ENCODE data around the gene GLIS1. TPM values are rescaled to one million over a fixed set of nuclear protein-coding genes. Genes with fewer than 3 reads are reported as not detected.

GLIS1 gene
- total RNA-seq, 2 donors from 2014 or later: 2.6 TPM; not detected in 1

- ATAC-seq (ENCODE audit: insufficient number of reproducible peaks, low FRiP score, low read depth) (no peak), DNase-seq (ENCODE audit: low spot score) (no peak)
- Histone ChIP-seq H3K4me3 (no peak overlapping the region), H3K9me3 (no peaks in the 10 kb centered on the region), H3K27me3 (replicated peaks; ENCODE audit: insufficient read depth) (no peaks in the 10 kb centered on the region), H3K36me3 (no peaks in the 10 kb centered on the region), H3K27ac (no peak overlapping the region), H3K4me1 (ENCODE audit: control insufficient read depth in 1 of 2, low read depth in 2 of 2) (no peaks in the 10 kb centered on the region)
- TF ChIP-seq CTCF (IDR thresholded peaks at IDR 0.05): no peak
These were observed 156.5 kb downstream of the GLIS1 start for GRCh38 chr1:53582211-53583020.

GRCh38 chr1:53581476-53581875 is 157.5 kb downstream of the GLIS1 start:
- ATAC-seq (ENCODE audit: insufficient number of reproducible peaks, low FRiP score, low read depth) (no peak), DNase-seq (ENCODE audit: low spot score) (no peak)
- Histone ChIP-seq H3K36me3 (no peaks in the 10 kb centered on the region), H3K9me3 (no peaks in the 10 kb centered on the region), H3K4me1 (ENCODE audit: control insufficient read depth in 1 of 2, low read depth in 2 of 2) (no peaks in the 10 kb centered on the region), H3K27ac (no peak overlapping the region), H3K27me3 (replicated peaks; ENCODE audit: insufficient read depth) (no peaks in the 10 kb centered on the region), H3K4me3 (no peak overlapping the region)
- no peak for TF ChIP-seq CTCF (IDR thresholded peaks at IDR 0.05)

DNA sequence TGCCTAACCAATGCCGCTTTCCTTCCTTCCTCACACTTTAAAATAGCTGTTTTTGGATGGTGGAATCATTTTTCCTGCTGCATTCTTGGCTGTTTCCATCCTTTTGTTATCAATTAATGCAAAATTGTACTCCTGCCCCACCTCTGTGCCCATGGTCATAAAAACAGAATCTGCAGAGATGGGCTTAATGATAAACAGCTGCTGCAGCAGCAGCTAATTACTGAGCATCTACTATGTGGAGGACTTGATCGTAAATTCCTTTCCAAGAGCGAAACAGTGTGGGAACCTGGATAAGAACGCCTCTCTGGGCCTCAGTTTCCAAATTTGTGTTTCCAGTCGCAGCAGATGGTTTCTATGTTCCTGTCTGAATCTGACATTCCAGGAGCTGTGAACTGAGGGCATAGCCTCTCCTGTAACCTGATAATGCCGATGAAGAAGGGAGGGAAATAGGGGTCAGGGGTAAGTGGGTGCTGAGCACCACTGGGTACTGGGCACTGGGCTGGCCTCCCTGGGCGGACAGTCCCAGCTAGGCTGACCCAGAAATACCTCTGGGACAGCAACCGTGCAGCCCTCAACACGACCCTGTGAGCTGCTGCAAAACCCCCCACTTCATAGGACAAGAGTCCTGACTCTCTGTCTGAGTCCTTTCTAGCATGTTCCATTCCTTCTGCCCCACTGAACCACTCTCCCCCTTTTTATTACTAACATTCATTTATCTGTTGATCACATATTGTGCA is 158.1 kb downstream of the GLIS1 start:
- TF ChIP-seq CTCF (IDR thresholded peaks at IDR 0.05): no peak
- no peaks in the 10 kb centered on the region for H3K36me3 ChIP-seq
- H3K27ac ChIP-seq: no peak overlapping the region
- H3K4me1 ChIP-seq (ENCODE audit: control insufficient read depth in 1 of 2, low read depth in 2 of 2): no peaks in the 10 kb centered on the region
- no peak overlapping the region for H3K4me3 ChIP-seq
- no peaks in the 10 kb centered on the region for H3K27me3 ChIP-seq (replicated peaks; ENCODE audit: insufficient read depth)
- no peak for ATAC-seq (ENCODE audit: insufficient number of reproducible peaks, low FRiP score, low read depth)
- no peaks in the 10 kb centered on the region for H3K9me3 ChIP-seq
- no peak for DNase-seq (ENCODE audit: low spot score)

DNA sequence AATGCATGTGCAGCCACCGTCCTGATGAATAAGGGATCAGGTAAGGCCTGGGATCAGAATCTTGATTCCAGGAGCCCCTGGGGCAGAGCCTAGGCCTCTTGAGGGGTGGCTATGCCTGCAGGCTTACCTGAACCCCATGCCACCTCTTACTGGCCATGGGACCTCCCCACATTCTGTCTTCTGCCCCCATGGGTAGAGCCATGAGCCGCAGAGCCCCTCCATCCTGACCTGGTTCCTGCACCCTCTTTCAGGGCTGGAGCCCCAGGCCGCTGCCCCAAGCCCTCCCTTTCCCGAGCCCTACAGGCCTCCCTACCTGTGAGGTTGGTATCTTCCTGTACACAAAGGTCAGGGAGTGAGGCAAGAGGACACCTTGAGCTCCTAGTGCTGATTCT is 159.0 kb downstream of the GLIS1 start:
- TF ChIP-seq CTCF (IDR thresholded peaks at IDR 0.05): no peak
- DNase-seq (ENCODE audit: low spot score): no peak
- H3K36me3 ChIP-seq: no peaks in the 10 kb centered on the region
- ATAC-seq (ENCODE audit: insufficient number of reproducible peaks, low FRiP score, low read depth): no peak
- H3K27ac ChIP-seq: no peak overlapping the region
- no peaks in the 10 kb centered on the region for H3K9me3 ChIP-seq
- H3K4me1 ChIP-seq (ENCODE audit: control insufficient read depth in 1 of 2, low read depth in 2 of 2): no peaks in the 10 kb centered on the region
- no peak overlapping the region for H3K4me3 ChIP-seq
- no peaks in the 10 kb centered on the region for H3K27me3 ChIP-seq (replicated peaks; ENCODE audit: insufficient read depth)

DNA sequence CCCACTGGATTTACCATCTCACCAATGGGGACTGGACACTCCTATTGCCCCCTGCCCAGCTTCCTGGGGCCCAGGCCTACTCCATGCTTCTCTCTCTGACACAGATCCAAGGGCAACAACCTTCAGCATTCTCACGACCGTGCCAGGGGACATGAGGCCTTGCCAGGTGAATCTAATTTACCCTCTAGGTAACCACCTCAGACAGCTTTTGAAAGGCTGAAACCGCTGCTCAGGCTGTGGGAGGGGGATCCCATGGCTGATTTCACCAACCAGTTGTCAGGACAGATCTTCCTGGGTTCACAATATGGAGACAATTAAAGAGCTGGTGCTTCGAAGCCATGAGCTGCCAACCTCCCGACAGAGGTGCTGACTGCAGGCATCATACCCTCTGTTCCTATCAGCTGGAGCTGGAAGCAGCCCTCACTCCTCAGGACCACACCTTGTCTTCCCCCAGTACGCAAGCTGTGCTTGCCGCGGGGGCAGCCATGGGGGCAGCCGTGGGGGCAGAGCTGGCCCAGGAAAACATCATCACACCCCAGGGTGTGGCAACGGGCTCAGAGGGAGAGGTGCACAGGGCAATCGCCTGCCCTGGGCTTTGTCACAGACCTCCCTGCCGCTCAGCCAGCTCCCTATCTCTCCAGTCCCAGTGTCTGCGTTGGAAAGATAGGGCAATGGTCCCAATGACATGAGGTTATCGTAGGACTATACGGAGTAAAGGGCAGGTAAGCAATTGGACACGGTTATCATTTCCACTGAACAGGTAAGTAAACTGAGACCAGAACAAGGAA is 159.5 kb downstream of the GLIS1 start:
- H3K4me1 ChIP-seq (ENCODE audit: control insufficient read depth in 1 of 2, low read depth in 2 of 2): no peaks in the 10 kb centered on the region
- no peak for DNase-seq (ENCODE audit: low spot score)

More for the DNA sequence above, 159.5 kb downstream of the GLIS1 start:
- Histone ChIP-seq H3K27me3 (replicated peaks; ENCODE audit: insufficient read depth) (no peaks in the 10 kb centered on the region), H3K36me3 (no peaks in the 10 kb centered on the region), H3K27ac (no peak overlapping the region), H3K9me3 (no peaks in the 10 kb centered on the region), H3K4me3 (no peak overlapping the region)
- no peak for ATAC-seq (ENCODE audit: insufficient number of reproducible peaks, low FRiP score, low read depth)
- TF ChIP-seq CTCF (IDR thresholded peaks at IDR 0.05): no peak

Data from thoracic aorta (tissue), 2 donors.